Left cardiac atrium (tissue), 4 donors: Measurements from ENCODE around the gene PML. TPM values are rescaled to one million over a fixed set of nuclear protein-coding genes. Genes with fewer than 3 reads are reported as not detected.
"Not testable (repeated sequence)": the region's sequence is repeated elsewhere in the genome, so short reads cannot be mapped to it uniquely, and the experiment has no call there.

Experiments used
- ATAC-seq, 2 donors: fragments of 200-7000 bp; cut with Tn5 transposase; one replicate each; pipeline ENCODE4 v1.9.1; 2020; ENCODE audit warnings: mild to moderate bottlenecking in 2 of 2, moderate library complexity in 2 of 2
- DNase-seq: peaks from one replicate; pipeline ENCODE4 v3.0.0-alpha.2; 2020
- intact Hi-C, 2 donors: fragments of 100-400 bp; cut with DNase I; formaldehyde crosslinking; loops; one replicate each; pipeline versions ENCODE4 v1.14.1 to v1.15.1; 2022 to 2023
- total RNA-seq, 2 donors: library from RNA; stranded (reverse); fragmentation: NEBNext Ultra II Directional; extraction: Animal tissue kit (Norgen Biotek cat#: 25700); gene quantifications; one replicate each; pipeline ENCODE4 v1.2.1, GENCODE V29; 2021
- donor health status: DM: no; HTN: yes; CAD: no.
- donor health status: DM: no; HTN: yes; CAD: no; lungs with severe emphysema.
- donor health status: DM: yes; HTN: yes; CAD: no.
- donor health status: Dilated cardiomyopathy.

Gene PML
- total RNA-seq, 2 donors from 2014 or later, result 23.4 to 38.7 TPM

GRCh38 chr15:74044267-74045110, 50.0 kb downstream of the PML start:
- intact Hi-C loops, result no loop called here

DNA sequence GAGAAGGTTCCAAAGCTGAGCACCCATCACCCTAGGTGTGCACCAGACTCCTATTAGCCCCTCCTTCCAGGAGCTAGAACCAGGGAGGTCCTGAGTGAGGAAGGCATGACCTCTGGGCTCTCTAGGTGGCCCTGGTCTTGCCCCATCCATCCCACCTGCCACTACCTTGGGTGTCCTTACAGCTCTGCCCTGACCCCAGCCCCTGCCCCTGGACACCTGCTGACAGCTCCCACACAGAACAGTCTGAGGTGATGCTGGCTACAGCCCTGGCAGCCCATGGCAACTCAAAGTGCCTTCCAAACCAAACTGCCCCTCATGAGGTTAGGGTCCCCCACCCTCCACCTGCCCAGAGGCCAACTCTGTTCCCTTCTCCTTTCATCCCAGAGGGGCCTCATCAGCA, 50.7 kb downstream of the PML start:
- intact Hi-C loops, result no loop called here
- no peak for DNase-seq

More at GRCh38 chr15:74044267-74045110, 50.0 kb downstream of the PML start:
- DNase-seq, result peak; percentile 67
- peak; percentile 40 to 73 for ATAC-seq

DNA sequence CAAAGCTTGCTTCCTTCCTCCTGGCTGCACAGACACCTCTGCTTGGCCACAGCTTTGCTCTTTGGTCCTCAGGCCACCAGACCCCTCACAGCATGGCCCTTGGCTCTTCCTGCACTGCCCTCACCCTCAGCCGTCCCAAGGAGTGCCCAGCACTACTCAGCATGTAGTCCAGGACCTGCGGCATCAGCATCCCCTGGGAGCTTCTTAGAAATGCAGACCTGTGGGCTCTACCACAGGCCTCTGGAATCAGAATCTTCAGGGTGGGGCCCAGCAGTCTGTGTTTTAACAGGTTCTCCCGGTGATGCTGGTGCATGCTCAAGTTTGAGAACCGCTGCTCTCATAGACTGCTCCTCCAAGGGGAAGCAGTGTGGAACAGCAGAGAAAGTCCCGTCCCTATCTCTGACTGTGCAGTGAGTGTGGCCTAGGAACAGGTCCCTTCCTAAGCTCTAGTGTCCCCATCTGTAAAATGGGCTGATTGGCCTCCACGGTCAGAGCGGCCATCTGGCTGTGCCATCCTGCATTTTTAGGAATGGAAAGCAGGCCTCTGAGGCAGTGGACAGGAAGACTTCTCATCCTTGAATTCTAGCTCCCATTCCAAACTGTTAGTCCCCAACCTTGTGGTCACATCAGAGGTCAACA, 51.2 kb downstream of the PML start:
- no peak for DNase-seq
- ATAC-seq, result no peak
- intact Hi-C loops, result no loop called here

More for the DNA sequence above, 50.7 kb downstream of the PML start:
- no peak for ATAC-seq

DNA sequence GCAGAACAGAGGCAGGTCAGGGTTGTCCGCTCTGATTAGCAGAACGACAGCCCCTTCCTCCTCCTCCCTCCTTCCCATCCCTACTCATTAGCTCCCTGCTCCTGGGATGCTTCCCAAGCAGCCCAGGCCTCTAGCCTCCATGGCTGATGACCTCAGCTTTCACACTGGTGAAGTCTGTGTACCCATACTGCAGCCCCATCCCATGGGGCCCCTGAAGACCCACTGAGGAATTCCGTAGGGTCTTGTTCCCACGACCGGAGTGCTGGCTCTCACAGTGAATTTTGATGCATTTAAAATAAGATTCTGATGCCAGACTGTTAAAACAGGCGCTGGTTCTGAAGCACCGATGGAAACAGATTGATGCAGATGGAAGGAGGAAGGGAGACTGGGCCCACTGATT, 51.8 kb downstream of the PML start:
- DNase-seq, result no peak
- ATAC-seq, result no peak
- intact Hi-C loops, result no loop called here

GRCh38 chr15:74050127-74050526, 55.6 kb downstream of the PML start:
- ATAC-seq, result no peak
- no peak for DNase-seq
- intact Hi-C loops, result no loop called here

DNA sequence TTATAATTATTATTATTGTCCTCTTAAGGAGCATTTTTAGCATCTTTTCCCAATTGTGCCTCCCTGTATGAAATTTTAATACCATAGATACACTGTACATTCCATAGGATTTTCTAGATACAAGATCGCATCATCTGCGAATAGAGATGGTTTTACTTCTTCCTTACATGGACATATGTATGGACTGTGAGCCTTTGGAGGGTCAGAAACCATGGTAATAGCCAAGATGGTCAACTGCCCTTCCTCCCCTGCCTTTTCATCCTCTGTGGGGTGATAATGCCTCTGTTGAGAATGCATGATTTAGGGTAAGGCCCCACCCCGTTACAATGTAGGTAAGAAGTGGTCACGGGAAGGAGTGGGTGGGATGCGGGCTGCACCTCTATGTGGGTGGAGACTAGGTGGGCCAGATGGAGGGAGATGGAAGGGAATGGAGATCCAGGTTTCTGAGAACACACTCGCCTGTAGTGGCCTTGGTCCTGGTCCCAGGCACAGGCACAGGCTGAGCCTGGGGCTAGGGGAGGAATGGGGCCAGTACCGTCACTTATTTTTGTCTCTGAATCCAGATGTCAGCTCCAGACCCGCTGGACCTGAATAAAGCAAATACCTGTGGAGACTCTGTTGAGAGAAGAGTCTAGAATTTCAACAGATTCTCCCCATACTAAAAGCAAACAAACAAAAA, 56.2 kb downstream of the PML start:
- intact Hi-C loops, result no loop called here
- DNase-seq (no peak), ATAC-seq (peak; percentile 20 to 22)

- DNase-seq, intact Hi-C loops: not testable (repeated sequence)
Observed at GRCh38 chr15:74052271-74053260, 58.0 kb downstream of the PML start.

DNA sequence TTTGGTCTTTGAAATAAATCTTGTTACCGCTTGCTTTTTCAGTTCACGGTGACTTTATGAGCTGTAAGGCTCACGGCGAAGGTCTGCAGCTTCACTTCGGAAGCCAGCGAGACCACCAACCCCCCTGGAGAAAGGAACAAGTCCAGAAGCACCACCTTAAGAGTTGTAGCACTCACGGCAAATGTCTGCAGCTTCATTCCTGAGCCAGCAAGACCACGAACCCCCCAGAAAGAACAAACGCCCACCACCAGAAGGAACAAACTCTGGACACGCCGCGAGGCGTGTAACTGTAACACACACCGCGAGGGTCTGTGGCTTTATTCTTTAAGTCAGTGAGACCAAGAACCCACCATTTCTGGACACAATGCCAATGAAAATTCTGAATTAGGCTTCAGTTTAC, 59.0 kb downstream of the PML start:
- intact Hi-C loops, result no loop called here
- DNase-seq, result no peak
- ATAC-seq, result no peak

More at GRCh38 chr15:74052271-74053260, 58.0 kb downstream of the PML start:
- ATAC-seq, result not testable (repeated sequence)

GRCh38 chr15:74053941-74054529, 59.5 kb downstream of the PML start:
- DNase-seq (peak; percentile 80), ATAC-seq (peak; percentile 76 to 79)
- intact Hi-C loops, result no loop called here

- intact Hi-C loops, result no loop called here
- ATAC-seq, result no peak
- DNase-seq, result no peak
Observed at GRCh38 chr15:74055804-74056203, 61.3 kb downstream of the PML start.

- intact Hi-C loops, DNase-seq, ATAC-seq: not testable (repeated sequence)
Observed at GRCh38 chr15:74056330-74056729, 61.8 kb downstream of the PML start.

- DNase-seq, ATAC-seq, intact Hi-C loops: not testable (repeated sequence)
Observed at GRCh38 chr15:74059050-74059833, 64.7 kb downstream of the PML start.

GRCh38 chr15:74060251-74060650, 65.7 kb downstream of the PML start:
- ATAC-seq (no peak), DNase-seq (no peak)
- intact Hi-C loops, result no loop called here

DNA sequence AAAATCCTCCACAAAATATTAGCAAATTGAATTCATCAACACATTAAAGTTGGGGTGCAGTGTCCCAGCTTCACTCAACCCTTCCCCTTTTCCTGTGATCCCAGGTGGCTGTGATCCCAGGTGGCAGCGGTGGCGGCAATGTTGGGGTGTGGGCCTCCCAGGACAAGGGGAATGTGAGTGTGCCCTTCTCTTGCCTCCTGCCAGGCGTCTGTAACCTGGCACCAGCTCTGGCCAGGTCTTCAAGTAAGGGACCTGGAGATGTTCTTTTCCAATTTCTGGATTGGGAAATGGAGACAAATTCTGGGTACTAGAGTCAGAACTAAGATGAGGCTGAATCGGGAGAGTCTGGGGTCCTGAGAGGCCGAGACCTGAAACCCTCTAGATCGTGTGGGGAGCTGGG, 67.7 kb downstream of the PML start:
- DNase-seq, result no peak
- intact Hi-C loops, result no loop called here

DNA sequence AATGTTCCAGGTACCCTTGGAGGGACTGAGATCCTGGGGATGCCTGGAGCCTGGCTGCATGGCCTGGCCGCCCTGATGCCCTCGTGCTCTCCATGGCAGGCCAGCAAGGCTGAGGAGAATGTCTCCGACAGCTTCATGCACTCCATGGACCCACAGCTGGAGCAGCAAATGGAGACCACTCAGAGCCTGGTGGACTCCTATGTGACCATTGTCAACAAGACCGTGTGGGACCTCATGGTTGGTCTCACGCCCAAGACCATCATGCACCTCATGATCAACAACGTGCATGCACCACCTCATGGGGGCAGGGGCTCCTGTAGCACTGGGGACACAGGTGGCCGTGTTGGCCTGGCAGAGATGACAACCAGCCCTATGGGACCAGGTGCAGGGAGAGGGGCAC, 68.2 kb downstream of the PML start:
- no peak for ATAC-seq
- intact Hi-C loops, result no loop called here

More for the DNA sequence above, 67.7 kb downstream of the PML start:
- ATAC-seq, result no peak

DNA sequence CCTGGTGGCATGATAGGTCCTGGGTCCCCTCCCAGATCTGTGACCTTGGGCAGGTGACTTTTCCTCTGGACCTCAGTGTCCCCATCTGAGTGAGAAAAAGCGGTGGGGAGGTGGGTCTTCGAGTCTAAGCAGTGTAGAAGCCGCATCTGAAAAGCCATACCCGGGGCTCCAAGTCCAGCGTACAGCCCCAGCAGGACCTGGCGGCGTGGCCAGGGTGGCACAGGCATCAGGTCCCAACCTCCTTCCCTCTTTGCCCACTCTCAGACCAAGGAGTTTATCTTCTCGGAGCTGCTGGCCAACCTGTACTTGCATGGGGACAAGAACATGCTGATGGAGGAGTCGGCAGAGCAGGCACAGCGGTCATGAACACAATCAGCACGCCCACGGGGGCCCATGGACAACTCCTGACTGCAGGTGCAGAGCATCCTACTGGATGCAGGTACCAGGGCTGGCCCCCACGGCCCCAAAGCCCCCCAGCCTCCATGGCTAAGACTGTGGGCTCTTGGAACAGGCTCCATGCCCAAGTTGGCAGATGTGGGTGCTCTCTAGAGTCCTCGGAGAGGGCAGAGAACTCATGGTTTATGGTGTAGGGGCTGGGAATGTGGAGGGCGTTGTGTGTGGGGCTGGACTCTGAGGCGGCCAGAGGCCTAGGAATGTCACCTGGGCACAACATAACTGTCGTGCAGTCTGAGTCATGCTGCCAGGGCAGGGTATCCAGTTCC, 69.1 kb downstream of the PML start:
- ATAC-seq, DNase-seq, intact Hi-C loops: not testable (repeated sequence)

More for the DNA sequence above, 68.2 kb downstream of the PML start:
- DNase-seq, result no peak

GRCh38 chr15:74064183-74064582, 69.7 kb downstream of the PML start:
- intact Hi-C loops, DNase-seq, ATAC-seq: not testable (repeated sequence)
